GM19351 (cell line): ENCODE measurements around the gene ZNF281.
A peak's percentile ranks its signal among the peaks of the same experiment; 100 is the strongest.

Source experiments
- ATAC-seq: cut with Tn5 transposase; IDR thresholded peaks from one replicate; pipeline ENCODE4 v1.9.1; 2021; ENCODE audit warnings: mild to moderate bottlenecking, moderate library complexity; ENCODE audit not compliant: unreplicated experiment

ZNF281 gene

DNA sequence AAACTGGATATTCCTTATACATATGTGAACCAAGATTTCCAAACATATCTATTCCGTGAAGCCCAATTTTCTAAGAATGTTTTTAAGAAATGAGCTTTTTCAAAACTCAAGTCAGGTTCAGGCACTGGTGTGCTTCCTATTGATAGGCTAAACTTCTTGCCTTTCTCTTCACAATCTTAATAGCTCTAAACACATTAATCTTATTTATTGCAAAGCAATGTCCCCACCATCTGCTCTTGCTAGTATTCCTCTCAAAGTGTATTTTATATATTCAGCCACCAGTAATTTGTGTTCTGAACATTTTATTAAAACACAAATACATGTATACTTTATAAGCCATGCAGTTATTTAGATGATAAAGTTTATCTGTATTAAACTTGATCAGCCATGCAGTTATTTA, 11.5 kb downstream of the ZNF281 start:
- ATAC-seq, result no peak

DNA sequence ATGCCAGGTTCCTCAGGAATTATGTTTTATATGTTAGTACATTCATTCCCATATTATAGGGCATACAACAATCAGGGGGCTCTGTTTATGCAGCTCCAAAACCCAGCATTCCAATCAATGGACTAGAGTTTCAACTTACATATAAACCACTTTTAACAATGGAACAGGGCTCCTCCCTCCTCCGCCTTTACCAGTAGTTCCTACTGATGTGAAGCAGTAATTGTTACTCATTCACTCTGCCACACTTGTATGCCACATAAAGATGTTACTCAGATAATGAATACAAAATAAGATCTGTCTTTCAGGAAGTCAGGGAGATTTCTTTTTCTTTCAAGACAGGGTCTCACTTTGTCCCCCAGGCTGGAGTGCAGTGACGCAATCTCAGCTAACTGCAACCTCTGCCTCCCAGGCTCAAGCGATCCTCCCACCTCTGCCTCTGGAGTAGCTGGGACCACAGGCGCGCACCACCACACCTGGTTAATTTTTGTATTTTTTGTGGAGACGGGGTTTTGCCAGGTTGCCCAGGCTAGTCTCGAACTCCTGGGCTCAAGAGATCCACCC, 17.1 kb downstream of the ZNF281 start:
- ATAC-seq, result no peak

DNA sequence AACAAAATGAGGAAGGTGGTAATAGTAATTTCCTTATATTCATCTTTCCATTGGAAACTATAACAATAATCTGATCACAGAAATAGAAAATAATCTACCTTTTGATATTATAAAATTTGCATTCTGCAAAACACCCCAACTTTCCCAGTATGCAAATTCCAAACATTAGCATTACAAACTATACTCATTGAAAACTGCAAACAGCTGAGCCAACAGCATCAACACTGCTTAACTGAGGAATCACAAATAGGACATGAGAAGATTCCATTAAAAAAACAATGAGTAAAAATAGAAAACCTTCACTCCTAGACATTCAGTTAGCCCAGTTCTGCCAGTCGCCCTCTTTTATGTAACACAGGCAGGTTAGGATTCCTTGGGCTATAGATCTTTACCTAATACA, 18.1 kb downstream of the ZNF281 start:
- ATAC-seq, result no peak

DNA sequence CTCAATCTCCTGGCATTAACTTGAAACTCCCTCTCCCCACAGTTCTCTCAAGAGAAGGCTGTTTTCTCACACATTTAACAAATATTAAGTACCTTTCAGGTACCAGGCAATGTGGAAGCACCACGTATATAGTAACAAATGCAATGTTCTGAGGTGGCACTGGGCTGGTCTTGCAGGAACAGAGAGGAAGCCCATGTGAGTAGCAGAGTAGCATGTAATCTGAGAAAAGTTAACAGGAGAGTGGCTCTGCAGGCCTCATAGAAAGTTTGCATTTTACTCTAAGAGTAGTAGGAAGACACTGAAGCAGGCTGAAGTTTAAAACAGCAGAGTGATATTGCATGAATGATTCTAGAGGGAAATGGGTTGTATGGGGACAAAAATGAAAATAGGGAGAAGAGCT, 21.0 kb downstream of the ZNF281 start:
- ATAC-seq, result no peak

DNA sequence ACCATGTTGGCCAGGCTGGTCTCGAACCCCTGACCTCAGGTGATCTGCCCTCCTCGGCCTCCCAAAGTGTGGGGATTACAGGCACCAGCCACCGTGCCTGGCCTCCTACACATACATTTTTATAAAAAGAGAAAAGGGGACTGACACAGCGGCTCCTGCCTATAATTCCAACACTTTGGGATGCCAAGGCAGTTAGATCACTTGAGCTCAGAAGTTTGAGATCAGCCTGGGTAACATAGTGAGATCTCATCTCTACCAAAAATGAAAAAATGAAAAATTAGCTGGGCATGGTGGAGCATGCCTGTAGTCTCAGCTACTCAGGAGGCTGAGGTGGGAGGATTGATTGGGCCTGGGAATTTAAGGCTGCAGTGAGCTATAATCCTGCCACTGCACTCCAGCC, 23.4 kb downstream of the ZNF281 start:
- ATAC-seq, result no peak

DNA sequence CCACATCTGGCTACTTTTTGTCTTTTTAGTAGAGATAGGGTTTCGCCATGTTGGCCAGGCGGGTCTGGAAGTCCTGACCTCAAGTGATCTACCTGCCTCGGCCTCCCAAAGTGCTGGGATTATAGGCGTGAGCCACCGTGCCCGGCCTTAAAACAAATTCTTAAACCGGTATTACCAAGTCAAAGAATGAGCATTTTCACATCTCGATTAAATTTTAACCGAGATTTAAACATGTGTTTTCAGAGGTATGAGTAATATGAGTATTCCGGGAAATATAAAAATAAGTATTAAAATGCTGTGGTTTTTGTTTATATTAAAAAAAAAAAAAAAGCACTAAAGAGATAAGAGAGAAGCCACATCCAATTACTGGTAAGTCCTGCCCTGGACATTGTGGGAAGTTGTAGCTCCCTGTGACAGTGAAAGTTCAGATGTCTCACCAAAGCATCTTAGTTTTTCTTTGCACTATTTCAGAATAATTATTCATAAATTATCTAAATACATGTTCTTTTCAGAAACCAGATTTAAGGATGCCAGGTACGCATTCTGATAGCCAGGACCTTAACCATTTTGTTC, 24.9 kb downstream of the ZNF281 start:
- no peak for ATAC-seq

DNA sequence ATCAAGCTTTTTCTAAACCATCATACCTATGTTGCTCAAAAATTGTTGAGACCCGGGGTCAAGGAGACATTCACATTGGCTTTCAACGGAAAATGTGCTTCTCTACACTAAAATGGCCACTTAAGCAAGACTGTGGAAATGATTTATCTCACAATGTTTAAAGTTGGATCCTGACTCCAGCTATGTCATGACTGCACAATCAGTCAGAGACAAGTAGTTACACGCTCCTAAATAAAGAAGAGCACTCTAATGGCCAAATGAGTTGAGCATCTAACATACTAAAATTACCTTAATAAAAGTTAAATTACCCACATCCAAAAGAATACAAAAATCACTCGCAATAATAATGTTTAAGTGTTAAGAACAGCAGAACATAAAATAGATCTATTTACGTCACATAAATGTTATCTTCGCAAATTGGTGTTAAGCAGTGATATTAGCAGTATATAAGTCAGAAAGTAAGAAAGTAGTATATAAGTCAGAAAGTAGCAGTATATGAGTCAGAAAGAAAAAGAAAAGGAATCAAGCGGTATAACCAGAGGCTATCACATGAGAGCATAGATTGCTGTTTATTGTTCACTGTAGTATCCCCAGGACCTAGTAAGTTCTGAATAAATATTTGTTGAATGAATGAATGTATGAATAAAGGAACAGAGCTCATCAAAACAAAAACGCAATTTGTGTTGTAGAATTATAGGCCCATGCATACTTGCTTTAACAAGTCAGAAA, 28.4 kb downstream of the ZNF281 start:
- no peak for ATAC-seq

DNA sequence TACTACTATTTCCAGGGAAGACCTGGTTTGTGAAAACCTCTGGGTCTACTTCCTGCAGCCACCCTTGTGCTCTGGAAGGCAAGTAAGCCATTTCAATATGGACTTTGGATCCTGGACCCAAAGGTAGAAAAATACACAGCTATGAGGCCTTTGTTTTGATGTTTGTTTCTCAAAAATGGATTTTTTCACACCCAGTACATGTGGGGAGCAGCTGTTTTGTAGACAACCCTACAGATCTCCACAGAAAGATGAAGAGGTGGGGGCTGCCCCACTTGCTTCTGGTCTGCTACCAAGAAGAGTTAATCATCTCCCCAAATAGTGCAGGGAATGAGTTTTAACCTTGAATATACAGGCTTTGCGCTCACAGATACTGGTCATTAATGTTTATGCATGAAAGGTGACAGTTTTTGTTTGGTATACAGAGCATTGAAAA, 29.2 kb downstream of the ZNF281 start:
- ATAC-seq, result peak; percentile 64

DNA sequence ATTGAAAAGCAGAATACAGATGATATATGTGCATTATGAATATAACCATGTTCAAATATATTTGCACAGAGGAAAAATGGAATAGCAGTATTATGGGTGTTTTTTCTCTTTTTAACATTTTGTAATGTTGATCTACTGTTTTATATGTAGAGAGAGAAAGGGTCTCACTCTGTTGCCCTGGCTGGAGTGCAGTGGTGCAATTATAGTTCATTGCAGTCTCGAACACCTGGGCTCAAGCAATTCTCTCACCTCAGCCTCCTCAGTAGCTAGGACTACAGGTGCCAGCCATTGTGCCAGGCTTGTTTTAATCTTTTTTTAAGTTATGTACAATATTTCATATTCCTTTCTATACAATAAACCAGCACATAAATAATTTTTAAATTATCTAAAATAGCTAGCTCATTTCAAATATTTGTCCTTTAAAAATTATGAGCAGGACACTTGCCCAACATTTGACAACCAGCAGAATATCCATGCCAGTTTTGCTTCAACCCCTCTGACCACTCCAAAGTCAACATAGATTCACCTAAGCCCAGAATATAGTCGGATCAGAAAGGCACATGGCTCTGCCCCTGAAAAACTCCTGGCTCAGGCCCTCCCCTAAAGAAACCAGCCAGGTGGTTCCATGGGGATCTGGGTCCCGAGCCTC, 29.8 kb downstream of the ZNF281 start:
- ATAC-seq, result no peak

DNA sequence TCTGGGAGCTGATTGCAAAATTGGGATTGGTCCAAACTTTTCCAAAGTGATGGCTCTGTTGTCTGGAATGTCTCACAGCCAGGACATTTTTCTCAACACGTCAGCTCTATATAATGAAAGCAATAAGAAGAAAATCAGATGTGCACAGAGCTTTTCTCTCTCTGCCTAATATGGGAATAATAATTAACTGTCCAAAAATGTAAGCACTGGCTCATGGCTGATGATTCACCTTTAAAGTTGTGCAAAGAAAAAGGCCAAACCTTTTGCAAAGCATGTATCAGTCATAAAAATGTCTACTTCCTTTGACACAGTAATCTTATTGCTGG, 30.4 kb downstream of the ZNF281 start:
- no peak for ATAC-seq

DNA sequence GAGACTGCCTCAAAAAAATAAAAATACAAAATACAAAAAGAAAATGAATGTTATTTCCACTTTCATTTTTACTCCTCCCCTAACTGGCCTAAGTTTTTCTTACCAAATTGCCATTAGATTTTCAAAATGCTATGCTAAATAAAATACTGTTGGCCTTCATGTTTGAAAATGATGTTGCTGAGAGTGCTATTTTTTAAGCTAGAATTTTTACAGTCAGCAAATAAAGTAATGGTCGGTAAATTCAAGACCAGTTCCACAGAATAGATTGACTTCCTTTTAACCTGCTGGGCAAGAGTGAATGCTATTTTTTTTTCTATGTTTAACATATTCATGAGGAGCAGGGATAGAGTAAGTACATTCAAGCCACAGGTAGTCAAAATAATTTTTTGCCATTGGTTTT, 31.7 kb downstream of the ZNF281 start:
- ATAC-seq, result no peak

DNA sequence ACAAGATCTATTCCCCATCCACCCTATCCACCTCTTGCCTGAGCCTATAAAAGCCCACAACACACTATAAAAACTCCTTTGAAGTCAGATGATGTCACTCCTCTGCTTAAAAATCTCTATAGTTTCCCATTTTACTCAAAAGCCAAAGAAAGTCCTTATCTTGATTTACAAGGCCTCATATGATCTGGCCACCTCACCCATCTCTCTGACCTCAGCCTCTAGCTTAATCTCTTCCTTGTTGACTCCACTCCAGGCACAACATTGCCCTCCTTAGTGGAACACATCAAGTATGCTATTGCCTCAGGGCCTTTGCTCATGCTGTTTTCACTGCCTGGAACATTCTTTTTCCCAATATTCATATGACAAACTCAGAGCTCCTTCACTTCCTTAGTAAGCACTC, 33.3 kb downstream of the ZNF281 start:
- ATAC-seq, result no peak

DNA sequence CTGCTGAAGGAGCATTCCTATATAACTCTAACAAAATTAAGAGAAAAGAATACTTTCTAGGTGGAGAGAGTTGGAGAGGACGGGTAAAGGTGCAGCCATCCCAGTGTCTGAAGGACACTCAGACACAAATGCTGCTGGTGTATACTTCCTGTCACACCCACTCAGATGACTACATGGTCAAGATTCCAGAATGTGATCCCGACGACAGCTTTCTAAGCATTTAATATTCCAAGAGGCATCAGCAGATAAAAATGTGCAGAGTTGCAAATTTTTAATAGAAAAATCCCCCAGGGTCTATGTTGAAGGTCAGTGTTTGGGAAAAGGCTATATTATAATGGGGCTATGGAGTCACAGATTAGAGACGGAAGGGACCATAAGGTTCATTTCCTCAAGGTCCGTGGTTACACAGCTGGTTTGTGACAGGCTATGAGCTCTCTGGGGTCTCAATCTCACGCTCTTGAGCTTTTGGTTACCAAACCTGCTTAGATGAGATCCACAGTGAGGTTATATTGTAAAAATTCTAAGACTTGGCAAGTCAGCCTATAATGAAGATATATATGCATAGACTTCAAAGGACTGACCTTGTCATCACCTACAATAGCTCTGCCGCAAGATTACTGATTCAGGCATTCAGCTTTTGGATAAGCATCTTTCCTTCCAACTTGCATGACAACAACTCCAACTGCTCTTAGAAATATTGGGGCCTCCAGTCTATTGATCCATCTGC, 35.1 kb downstream of the ZNF281 start:
- ATAC-seq, result no peak

DNA sequence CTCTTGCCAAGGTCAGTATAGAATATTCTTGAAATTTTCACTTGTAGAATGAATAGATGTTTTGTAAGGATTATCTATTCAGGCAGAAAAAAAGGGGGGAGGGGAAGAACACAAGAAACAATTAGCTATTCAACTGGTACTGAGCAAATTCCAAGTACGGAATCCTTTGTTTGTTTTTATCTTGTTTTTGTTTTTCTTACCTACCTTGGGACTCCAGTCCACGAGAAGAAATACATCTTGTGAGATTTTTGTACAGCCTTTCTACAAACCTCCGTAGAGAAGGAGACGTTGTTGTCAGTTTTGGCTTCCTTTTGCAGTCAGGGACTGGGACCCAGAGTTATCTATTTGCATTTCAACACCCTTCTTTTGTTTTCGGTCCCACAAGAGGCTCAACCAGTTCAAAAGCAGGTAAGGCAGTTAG, 36.0 kb downstream of the ZNF281 start:
- ATAC-seq, result no peak

DNA sequence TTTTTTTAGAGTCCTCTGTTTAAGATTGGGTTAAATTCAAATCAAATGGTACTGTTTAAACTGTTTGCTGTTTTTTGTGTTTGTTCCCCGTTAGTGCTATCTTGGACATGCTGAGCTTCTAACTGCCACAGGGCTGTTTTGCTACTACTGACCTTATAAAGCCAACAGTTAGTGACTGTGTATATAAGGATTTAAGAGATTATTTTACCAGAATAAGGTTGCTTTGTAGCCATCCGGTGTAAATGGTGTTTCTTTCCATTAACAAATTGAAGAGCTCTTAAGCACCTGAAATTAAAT, 37.0 kb downstream of the ZNF281 start:
- no peak for ATAC-seq

DNA sequence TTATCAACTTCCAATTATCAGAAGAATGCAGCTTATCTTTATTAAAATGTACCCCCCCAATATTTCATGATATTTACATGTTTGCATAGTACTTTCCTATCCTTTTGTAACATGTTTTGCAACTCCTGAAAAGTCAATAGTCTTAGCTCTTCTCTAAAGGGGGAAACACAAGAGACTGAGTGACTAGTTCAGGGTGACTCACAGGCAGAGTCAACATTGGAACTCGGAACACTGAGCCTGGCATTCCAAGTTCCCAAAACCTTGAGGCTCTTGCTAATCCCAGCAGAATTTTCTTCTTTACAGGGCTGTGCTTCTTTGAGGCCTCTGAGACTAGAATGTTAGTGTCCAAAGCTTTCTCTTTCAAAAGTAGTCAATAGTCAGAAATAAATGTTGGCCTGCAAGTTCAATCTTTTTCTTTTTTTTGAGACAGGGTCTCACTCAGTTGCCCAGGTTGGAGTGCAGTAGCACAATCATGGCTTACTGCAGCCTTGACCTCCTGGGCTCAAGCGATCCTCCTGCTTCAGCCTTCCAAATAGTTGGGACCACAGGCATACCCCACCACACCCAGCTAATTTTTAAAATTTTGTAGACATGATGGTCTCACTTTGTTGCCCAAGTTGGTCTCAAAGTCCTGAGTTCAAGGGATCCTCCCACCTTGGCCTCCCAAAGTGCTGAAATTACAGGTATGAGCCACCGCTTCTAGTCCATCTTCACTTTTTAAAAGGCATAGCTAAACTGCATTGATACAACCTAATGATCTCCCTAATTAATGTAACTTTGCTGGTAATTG, 37.5 kb downstream of the ZNF281 start:
- ATAC-seq, result no peak

DNA sequence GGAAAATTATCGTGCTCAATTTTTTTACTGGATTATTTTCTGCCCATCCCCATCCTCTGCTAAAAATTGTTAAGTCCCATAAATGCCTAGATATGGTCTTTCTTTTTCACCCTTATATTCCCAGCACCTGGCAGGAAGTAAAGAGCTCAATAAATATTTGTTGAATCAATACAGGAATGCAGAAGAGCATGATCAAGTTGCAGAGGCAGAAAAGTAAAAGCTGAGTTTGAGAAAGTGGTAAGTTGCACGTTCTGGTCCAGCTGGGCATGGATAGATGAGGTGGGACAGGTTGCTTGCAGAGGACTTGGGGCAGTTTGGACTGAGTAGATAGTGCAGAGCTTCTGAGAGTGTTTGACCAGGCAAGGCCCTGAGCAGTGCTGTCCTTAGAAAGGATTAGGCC, 40.1 kb downstream of the ZNF281 start:
- no peak for ATAC-seq

DNA sequence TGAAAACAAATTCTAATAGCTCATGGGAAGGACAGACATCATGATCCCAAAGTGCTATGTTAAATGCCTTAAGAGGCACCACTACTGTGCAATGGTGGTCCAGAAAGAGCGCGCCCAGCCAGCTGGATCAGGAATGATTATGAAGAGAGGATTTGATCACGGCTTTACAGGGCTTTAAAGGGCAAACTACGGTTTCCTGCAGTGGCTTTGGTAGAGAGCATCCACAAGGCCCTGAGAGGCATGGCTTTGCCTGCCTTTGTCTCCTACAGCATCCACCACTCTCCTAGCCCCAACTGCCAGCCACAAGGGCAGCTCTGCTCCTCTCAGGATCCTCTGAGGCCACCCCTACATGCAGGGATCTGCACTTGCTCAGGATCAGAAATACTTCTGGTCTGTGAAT, 40.7 kb downstream of the ZNF281 start:
- no peak for ATAC-seq

DNA sequence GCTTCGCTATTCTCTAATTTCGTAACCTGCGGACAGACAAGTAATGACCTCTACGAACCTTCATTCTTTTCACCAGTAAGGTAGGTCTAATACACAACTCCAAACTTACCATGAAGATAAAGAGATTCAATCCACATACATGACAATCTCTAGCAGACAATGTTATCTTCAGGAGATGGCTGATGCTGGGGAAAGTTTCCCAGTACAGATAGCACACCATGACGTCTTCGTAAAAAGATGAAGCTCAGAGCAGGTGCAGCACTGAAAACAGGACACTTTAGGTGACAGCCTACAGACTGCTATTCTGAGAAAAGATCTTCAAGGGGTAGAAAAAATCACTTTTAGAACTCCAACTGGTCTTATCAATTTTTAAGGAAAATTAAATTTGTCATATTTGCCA, 41.3 kb downstream of the ZNF281 start:
- no peak for ATAC-seq

DNA sequence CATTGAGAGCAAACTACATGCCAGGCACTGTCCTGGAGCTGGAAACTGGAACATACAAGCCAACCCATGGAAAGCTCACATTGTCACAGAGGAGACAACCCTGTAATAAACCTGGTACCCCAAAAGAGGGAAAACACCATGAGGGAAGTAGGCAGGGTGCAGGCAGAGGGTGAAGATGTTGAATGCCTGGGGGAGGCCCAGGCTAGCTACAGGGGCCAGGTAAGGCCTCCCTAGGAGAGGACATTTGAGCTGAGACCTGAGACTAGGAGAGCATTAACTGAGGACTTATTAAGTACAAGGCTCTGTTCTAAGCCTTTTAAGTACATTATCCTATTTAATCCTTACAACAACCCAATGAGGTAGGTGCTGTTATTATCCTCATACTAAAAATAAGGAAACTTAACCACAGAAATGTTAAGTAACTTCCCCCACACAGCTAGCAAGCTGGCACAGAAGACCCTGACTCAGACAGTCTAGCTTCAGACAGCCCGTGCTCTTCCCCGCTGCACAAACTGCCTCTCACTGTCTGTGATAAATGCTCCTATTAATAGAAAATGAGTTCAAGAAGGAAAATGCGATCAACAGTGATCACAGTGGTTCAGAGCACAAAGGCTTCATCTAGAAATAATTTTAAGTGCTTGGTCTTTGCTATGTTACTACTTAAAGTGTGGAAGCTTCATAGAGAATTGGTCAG, 41.8 kb downstream of the ZNF281 start:
- no peak for ATAC-seq
